Bronchial epithelial cell (primary cell): ENCODE data around the gene RNPEP. TPM values are rescaled to one million over a fixed set of nuclear protein-coding genes. Genes with fewer than 3 reads are reported as not detected.

Source experiments
- DNase-seq: peaks from one replicate; pipeline ENCODE4 v3.0.0-alpha.2; 2010; ENCODE audit warnings: low read depth
- FAIRE-seq: peaks from 2 replicates; lab custom pipeline; 2011; peaks lifted over from hg19 to GRCh38; lab: Jason Lieb, UNC
- H3K27me3 ChIP-seq: 2 replicates; pipeline ENCODE4 v1.5.1; 2011; ENCODE audit warnings: low read length; ENCODE audit not compliant: control insufficient read depth, insufficient read depth
- H3K36me3 ChIP-seq: 2 replicates; pipeline ENCODE4 v1.5.1; 2011; ENCODE audit warnings: low read length; ENCODE audit not compliant: control insufficient read depth, insufficient read depth
- H3K4me3 ChIP-seq: 2 replicates; pipeline ENCODE4 v1.5.1; 2011; ENCODE audit warnings: mild to moderate bottlenecking, low read depth, low read length, control low read depth
- total RNA-seq: library from RNA; depleted of rRNA; stranded (reverse); fragments of >200 nt; gene quantifications from 2 replicates; pipeline ENCODE4 v1.2.1, GENCODE V29; 2014
- TF ChIP-seq, protein P1 (sequence below): IDR thresholded peaks from 2 replicates; pipeline ENCODE4 v1.5.1; 2011; ENCODE audit warnings: mild to moderate bottlenecking, moderate library complexity, low read length, control low read depth, inconsistent platforms; ENCODE audit not compliant: insufficient read depth, severe bottlenecking

Gene RNPEP
- total RNA-seq, 1 donor from 2014 or later = 39.8 TPM

DNA sequence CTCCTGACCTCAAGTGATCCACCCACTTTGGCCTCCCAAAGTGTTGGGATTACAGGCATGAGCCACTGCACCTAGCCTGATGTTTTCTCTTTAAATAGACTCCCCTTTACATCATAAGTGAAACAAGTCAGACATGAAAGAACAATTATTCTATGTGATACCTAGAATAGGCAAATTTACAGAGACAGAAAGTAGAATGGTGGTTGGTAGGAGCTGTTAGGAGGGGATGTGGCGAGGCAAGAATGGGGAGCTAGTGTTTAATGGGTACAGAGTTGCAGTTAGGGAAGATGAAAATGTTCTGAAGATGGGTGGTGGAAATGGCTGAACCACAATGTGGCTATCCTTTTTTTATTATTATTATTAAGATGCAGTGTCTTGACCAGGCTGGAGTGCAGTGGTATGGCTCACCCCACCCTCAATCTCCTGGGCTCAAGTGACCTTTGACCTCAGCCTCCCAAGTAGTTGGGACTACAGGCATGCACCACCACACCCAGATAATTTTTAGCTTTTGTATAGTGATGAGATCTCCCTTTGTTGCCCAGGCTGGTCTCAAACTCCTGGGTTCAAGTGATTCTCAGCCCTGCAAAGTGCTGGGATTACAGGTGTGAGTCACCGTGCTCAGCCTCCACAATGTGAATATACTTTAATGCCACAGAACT is 56.4 kb downstream of the RNPEP start:
- Histone ChIP-seq H3K4me3 (no peak overlapping the region), H3K36me3 (no peaks in the 10 kb centered on the region), H3K27me3 (no peaks in the 10 kb centered on the region)
- no peak for FAIRE-seq
- DNase-seq = no peak
- TF ChIP-seq, protein P1, sequence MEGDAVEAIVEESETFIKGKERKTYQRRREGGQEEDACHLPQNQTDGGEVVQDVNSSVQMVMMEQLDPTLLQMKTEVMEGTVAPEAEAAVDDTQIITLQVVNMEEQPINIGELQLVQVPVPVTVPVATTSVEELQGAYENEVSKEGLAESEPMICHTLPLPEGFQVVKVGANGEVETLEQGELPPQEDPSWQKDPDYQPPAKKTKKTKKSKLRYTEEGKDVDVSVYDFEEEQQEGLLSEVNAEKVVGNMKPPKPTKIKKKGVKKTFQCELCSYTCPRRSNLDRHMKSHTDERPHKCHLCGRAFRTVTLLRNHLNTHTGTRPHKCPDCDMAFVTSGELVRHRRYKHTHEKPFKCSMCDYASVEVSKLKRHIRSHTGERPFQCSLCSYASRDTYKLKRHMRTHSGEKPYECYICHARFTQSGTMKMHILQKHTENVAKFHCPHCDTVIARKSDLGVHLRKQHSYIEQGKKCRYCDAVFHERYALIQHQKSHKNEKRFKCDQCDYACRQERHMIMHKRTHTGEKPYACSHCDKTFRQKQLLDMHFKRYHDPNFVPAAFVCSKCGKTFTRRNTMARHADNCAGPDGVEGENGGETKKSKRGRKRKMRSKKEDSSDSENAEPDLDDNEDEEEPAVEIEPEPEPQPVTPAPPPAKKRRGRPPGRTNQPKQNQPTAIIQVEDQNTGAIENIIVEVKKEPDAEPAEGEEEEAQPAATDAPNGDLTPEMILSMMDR = no peak

- FAIRE-seq (no peak), DNase-seq (no peak)
- Histone ChIP-seq H3K27me3 (no peaks in the 10 kb centered on the region), H3K4me3 (no peak overlapping the region), H3K36me3 (no peaks in the 10 kb centered on the region)
- TF ChIP-seq, protein P1 = no peak
Observed at GRCh38 chr1:202045705-202046104, 63.3 kb downstream of the RNPEP start.

GRCh38 chr1:202046227-202046626 is 63.8 kb downstream of the RNPEP start:
- Histone ChIP-seq H3K4me3 (no peak overlapping the region), H3K36me3 (no peaks in the 10 kb centered on the region), H3K27me3 (no peaks in the 10 kb centered on the region)
- TF ChIP-seq, protein P1 = no peak
- DNase-seq (peak; percentile 58), FAIRE-seq (no peak)

GRCh38 chr1:202046748-202047708 is 64.6 kb downstream of the RNPEP start:
- Histone ChIP-seq H3K27me3 (no peaks in the 10 kb centered on the region), H3K36me3 (no peaks in the 10 kb centered on the region), H3K4me3 (no peak overlapping the region)
- no peak for FAIRE-seq
- TF ChIP-seq, protein P1 = no peak
- peak; percentile 86 for DNase-seq

GRCh38 chr1:202047977-202048376 is 65.5 kb downstream of the RNPEP start:
- no peaks in the 10 kb centered on the region for H3K27me3 ChIP-seq
- DNase-seq (no peak), FAIRE-seq (no peak)
- no peaks in the 10 kb centered on the region for H3K36me3 ChIP-seq
- TF ChIP-seq, protein P1 = no peak
- H3K4me3 ChIP-seq = no peak overlapping the region
